GM19025 (cell line): Measurements from ENCODE around the gene NUDT14.

Source experiments
- ATAC-seq: cut with Tn5 transposase; IDR thresholded peaks from one replicate; pipeline ENCODE4 v1.9.1; 2021; ENCODE audit warnings: mild to moderate bottlenecking, low read depth, moderate library complexity; ENCODE audit not compliant: unreplicated experiment

Gene NUDT14

GRCh38 chr14:105212541-105213300 lies 31.6 kb upstream of the NUDT14 start:
- ATAC-seq, result no peak

DNA sequence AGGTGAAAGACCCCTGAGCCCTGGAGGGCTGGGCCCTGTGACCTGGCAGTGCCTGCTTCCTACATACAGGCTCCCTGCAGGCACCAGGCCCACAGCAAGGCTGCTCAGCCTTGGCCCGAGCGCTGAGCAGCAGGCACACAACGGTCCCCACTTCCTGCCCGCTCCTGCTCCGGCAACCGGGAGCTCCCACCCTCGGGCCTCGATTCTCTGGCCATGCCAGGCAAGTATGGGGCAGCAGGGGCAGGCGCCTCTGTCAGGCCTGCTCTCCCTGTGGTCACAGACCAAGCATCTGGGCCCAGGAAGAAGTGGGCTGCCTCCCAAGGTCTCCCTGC lies 30.6 kb upstream of the NUDT14 start:
- no peak for ATAC-seq

GRCh38 chr14:105211086-105211757 lies 30.1 kb upstream of the NUDT14 start:
- no peak for ATAC-seq

- ATAC-seq, result no peak
Observed at GRCh38 chr14:105210266-105211025, 29.3 kb upstream of the NUDT14 start.

- ATAC-seq, result no peak
Observed at GRCh38 chr14:105209646-105210045, 28.5 kb upstream of the NUDT14 start.

- no peak for ATAC-seq
Observed at GRCh38 chr14:105209091-105209490, 28.0 kb upstream of the NUDT14 start.

DNA sequence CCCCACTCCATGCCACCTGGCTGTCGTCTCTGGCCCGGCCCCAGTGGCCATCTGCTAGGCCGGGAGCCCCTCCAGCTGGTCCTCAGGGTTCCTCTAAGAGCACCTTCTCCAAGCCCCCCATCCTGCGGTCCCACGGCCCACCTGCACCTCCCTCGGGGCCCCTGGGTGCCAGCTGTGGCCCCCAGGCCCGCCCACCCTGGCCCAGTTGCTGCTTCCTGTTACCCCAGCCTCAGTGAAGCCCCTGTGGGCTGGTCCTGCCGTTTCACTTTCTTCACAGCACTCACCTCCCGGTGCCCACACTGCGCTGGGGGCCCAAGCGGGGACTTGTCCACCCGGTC lies 27.6 kb upstream of the NUDT14 start:
- ATAC-seq, result no peak

DNA sequence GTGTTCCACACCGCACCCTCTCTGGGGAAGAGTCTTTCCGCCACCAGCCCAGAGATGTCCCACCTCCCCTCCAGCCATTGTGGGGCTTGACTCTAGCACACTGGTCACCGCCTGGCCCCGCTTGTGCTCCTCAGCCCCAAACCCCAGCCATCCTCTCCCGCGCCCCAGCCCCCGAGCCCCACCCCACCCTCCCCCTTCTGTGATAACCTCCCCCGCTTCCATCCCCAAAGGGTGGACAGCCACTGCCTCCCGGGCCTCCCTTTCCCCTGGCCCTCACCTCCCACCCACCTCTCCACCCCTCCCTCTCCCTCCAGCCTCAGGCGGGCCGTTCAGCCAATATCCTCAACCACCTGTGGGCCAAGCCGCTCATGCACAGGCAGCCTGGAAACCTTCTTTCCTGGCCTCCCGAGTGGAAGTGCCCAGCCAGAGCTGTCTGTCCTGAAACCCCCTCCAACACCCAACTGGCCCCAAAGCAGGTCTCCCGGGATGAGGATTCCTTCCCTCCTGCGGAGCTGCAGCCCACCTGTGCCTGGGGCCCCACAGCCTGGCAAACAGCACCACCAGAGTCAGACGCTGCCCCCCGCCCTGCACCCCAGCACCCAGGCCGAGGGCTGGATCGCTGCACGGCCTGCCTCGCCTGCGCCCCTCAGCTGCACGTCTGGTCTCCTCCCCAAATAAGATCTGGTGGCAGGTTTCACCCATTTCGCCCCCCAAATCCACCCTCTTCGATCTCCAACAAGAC lies 27.1 kb upstream of the NUDT14 start:
- no peak for ATAC-seq

DNA sequence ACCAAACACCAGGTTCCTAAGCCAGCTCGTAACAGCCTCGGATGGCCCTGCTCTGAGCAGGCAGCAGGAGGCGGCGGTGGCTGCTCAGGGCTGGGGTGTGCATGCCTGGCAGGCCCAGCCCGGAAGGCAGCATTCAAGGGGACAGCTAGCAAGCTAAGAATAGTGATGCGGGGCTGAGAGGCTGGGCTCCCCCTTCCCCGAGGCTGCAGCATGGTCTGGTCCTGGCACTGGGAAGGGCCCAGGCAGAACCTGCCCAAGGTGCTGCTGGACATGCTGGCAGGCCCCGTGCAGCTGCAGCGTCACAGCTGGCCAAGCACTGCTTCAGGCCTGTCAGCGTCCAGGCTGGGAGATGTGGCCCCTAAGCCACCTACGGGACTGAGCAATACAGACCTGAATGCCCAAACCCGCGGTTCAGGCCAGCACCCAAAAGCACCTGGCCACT lies 26.4 kb upstream of the NUDT14 start:
- no peak for ATAC-seq

DNA sequence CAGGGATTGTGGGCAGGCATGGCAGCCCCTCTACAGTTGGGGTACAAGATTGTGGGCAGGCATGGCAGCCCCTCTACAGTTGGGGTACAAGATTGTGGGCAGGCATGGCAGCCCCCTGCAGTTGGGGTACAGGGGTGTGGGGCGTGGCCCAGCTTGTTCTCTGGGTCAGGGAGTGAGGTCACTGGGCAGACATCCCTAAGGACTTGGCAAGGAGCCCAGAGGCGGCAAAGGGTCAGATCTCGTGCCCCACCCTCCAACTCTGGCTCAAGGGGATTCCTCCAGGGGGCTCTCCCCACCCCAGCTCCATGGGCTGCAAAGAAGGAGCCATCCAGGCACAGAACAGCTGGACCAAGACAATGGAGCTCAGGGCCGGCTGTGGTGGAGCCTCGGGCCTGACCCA lies 25.8 kb upstream of the NUDT14 start:
- no peak for ATAC-seq

GRCh38 chr14:105205673-105206208 lies 24.6 kb upstream of the NUDT14 start:
- no peak for ATAC-seq

GRCh38 chr14:105204931-105205672 lies 24.0 kb upstream of the NUDT14 start:
- no peak for ATAC-seq

DNA sequence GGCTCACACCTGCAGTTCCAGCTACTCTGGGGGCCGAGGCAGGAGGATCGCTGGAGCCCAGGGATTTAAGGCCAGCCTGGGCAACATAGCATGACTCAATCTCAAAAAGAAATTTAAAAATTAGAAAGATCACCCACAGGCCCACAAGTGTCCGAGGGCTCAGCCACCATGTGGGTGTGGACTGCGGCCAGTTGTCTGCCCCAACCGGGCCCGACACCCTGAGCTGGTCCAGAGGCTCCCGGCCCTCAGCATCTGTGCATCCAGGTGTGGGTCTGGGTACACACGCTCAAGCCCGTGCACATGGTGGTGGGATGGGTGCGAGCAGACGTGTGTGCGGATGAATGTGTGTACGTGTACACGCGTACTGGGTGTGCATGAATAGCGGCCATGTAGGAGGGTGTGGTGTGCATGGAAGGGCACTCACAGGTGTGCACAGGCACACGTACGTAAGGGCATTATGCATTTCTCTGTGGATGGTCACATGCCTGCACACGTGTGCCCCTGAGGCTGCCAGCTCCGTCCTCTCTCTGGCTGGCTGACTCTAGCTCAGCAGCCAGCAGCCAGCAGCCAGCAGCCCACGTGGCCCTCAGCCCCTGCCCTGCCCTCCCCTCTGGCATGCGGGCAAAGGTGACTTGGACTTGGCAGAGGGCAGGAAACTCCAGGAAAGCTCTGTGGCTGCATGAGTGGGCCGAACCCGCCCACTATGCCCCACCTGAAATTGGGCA lies 23.3 kb upstream of the NUDT14 start:
- no peak for ATAC-seq

GRCh38 chr14:105203701-105204100 lies 22.6 kb upstream of the NUDT14 start:
- ATAC-seq, result no peak

GRCh38 chr14:105203057-105203531 lies 22.0 kb upstream of the NUDT14 start:
- no peak for ATAC-seq

DNA sequence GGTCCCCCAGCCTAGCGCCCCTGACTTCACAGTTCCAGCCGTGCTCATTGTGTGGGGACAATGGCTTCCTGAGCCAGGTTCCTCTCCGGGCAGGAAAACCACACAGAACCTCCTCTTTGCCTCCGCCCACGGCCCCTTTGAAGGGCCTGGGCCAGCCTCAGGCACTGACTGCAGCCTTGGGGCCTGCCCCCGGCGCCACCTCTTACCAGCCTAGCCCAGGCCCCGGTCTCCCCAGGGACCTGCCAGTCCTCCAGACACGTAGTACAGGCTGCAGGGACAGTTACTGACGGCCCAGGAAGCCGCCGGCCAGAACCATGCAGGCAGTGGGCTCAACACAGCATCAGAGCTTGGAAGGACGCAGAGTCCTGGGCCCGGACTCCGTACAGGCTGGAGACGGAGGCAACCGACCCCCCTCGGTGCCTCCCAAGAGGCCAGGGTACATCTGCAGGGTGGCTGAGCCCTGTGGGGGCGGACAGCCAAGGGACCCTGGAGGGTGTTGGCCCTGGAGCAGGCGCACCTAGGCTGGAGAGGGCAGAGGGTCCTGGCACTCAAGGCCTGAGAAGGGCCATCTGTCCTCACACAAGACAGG lies 20.9 kb upstream of the NUDT14 start:
- no peak for ATAC-seq

GRCh38 chr14:105201156-105201924 lies 20.2 kb upstream of the NUDT14 start:
- no peak for ATAC-seq

GRCh38 chr14:105200641-105201040 lies 19.5 kb upstream of the NUDT14 start:
- no peak for ATAC-seq
